NCI-H510A treated with DMSO at 0.1 percent for 48 hours (cell line): ENCODE results near the gene DECR2.

Source experiments
- DNase-seq: peaks from one replicate; lab custom pipeline; 2025; lab: John Stamatoyannopoulos, UW

DECR2 gene

GRCh38 chr16:444027-444426 lies 42.3 kb downstream of the DECR2 start:
- no peak for DNase-seq

- no peak for DNase-seq
These were observed 43.9 kb downstream of the DECR2 start for GRCh38 chr16:445566-445965.

- no peak for DNase-seq
These were observed 48.7 kb downstream of the DECR2 start for GRCh38 chr16:450385-450784.

- DNase-seq: peak; percentile 69
These were observed 49.3 kb downstream of the DECR2 start for GRCh38 chr16:450785-451512.

- no peak for DNase-seq
These were observed 52.8 kb downstream of the DECR2 start for GRCh38 chr16:454397-454940.

GRCh38 chr16:455453-455852 lies 53.8 kb downstream of the DECR2 start:
- DNase-seq: no peak

- DNase-seq: peak; percentile 67
These were observed 55.3 kb downstream of the DECR2 start for GRCh38 chr16:456891-457483.

GRCh38 chr16:457732-458400 lies 56.2 kb downstream of the DECR2 start:
- no peak for DNase-seq

GRCh38 chr16:459761-460160 lies 58.1 kb downstream of the DECR2 start:
- DNase-seq: no peak

GRCh38 chr16:460787-461186 lies 59.1 kb downstream of the DECR2 start:
- DNase-seq: no peak
